NCI-H2107 (cell line): ENCODE measurements around the gene PSMD3.

Experiments used
- DNase-seq: peaks from one replicate; lab custom pipeline; 2025; lab: John Stamatoyannopoulos, UW

PSMD3 gene

GRCh38 chr17:39960524-39961041 is 20.0 kb upstream of the PSMD3 start:
- DNase-seq, result no peak

- DNase-seq, result no peak
These were observed 17.9 kb upstream of the PSMD3 start, which contains the start of gene GSDMA for GRCh38 chr17:39962642-39963220. TSS of gene GSDMA (plus strand) at chr17:39963004. CDS start at chr17:39965688, 2,684 bp downstream.

GRCh38 chr17:39963829-39964228 is 16.8 kb upstream of the PSMD3 start:
- no peak for DNase-seq

GRCh38 chr17:39965017-39965699 is 15.4 kb upstream of the PSMD3 start:
- no peak for DNase-seq

- DNase-seq, result no peak
These were observed 13.8 kb upstream of the PSMD3 start for GRCh38 chr17:39966771-39967170.

GRCh38 chr17:39968761-39969160 is 11.8 kb upstream of the PSMD3 start:
- no peak for DNase-seq

GRCh38 chr17:39969375-39969774 is 11.2 kb upstream of the PSMD3 start:
- DNase-seq, result no peak

- DNase-seq, result no peak
These were observed 10.4 kb upstream of the PSMD3 start for GRCh38 chr17:39970157-39970692.

GRCh38 chr17:39971076-39971603 is 9.5 kb upstream of the PSMD3 start:
- no peak for DNase-seq

GRCh38 chr17:39972271-39972670 is 8.3 kb upstream of the PSMD3 start:
- no peak for DNase-seq

GRCh38 chr17:39973496-39973895 is 7.1 kb upstream of the PSMD3 start:
- DNase-seq, result no peak

GRCh38 chr17:39974433-39974832 is 6.2 kb upstream of the PSMD3 start:
- no peak for DNase-seq

GRCh38 chr17:39975801-39976200 is 4.8 kb upstream of the PSMD3 start:
- DNase-seq, result no peak

GRCh38 chr17:39979016-39979670 is 1.5 kb upstream of the PSMD3 start:
- DNase-seq, result no peak

GRCh38 chr17:39979893-39980350 is 685 bp upstream of the PSMD3 start:
- no peak for DNase-seq

GRCh38 chr17:39981207-39981741 is 667 bp downstream of the PSMD3 start:
- DNase-seq, result no peak

- DNase-seq, result no peak
These were observed 1.3 kb downstream of the PSMD3 start for GRCh38 chr17:39981766-39982375.

- DNase-seq, result no peak
These were observed 7.7 kb downstream of the PSMD3 start for GRCh38 chr17:39988206-39988810.

- DNase-seq, result no peak
These were observed 13.8 kb downstream of the PSMD3 start for GRCh38 chr17:39994448-39994847.

- DNase-seq, result no peak
These were observed 14.8 kb downstream of the PSMD3 start for GRCh38 chr17:39995438-39995837.

GRCh38 chr17:39996162-39996561 is 15.6 kb downstream of the PSMD3 start:
- DNase-seq, result no peak
